ENCODE results near the gene IDI1. TPM values are rescaled to one million over a fixed set of nuclear protein-coding genes. Genes with fewer than 3 reads are reported as not detected.
"Not testable (repeated sequence)": the region's sequence is repeated elsewhere in the genome, so short reads cannot be mapped to it uniquely, and the experiment has no call there.

IDI1 gene
- polyA plus RNA-seq, 4 donors: 37.8 to 79.5 (median 58.1) TPM

DNA sequence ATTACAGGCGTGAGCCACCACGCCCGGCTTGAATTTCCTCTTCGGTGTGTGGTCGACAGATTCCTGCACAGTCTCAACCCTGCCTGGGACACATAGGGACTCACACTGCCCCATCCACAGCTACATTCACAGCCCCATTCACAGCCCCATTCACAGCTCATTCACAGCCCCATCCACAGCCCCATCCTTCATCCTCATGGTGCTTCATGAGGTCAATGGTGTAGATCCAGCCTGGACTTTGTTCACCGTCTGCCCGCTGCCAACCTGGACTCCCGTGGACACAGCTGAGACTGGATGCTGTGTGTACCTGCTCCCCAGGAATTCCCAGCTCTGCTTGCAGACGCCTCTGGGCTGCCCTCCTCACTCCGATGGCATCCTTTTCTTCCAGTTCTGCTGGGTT is 28.5 kb downstream of the IDI1 start:
- Histone ChIP-seq H3K36me3 (ENCODE audit: control insufficient read depth in 3 of 3, insufficient read depth in 2 of 3, low read depth in 1 of 3, low read length in 3 of 3) (peaks cover 9 to 24% (median 11%) of the 10 kb centered on the region in 3 donors), H3K27me3 (ENCODE audit: control insufficient read depth in 3 of 3, insufficient read depth in 3 of 3, low read length in 3 of 3) (no peaks in the 10 kb centered on the region), H3K4me3 (ENCODE audit: low read depth in 1 of 3, low read length in 3 of 3) (no peak overlapping the region), H3K4me1 (ENCODE audit: control insufficient read depth in 3 of 3, insufficient read depth in 2 of 3, low read depth in 1 of 3, low read length in 2 of 3) (no peaks in the 10 kb centered on the region), H3K27ac (ENCODE audit: low read depth in 1 of 3, low read length in 2 of 3) (no peak overlapping the region), H3K9me3 (ENCODE audit: control insufficient read depth in 2 of 2, insufficient read depth in 1 of 2, low read depth in 1 of 2, low read length in 1 of 2) (no peaks in the 10 kb centered on the region)
- WGBS, 3 donors: 85 to 92% (median 90%) methylated on average over 10 of the region's 10 CpGs
- DNase-seq (no peak), FAIRE-seq (no peak)

DNA sequence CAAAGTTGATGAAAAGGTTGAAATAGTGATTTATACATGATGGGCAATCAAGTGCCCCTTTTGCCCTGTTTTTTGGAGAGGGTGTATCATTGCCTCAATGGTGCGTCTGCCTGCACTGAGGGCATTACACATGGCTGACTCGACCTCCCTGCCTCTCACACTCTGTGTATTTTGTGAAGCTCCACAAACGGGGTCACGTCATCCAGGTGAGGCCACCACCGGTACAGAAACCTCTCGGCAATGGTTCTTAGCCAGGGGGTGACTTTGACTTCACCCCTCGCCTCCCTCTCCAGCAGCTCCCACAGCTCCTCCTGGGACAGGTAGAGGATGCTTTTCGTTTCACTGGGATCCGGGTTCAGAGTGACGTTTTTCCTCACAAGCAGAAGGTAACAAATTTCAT is 29.6 kb downstream of the IDI1 start:
- Histone ChIP-seq H3K27me3 (ENCODE audit: control insufficient read depth in 3 of 3, insufficient read depth in 3 of 3, low read length in 3 of 3) (no peaks in the 10 kb centered on the region), H3K4me3 (ENCODE audit: low read depth in 1 of 3, low read length in 3 of 3) (no peak overlapping the region), H3K27ac (ENCODE audit: low read depth in 1 of 3, low read length in 2 of 3) (no peak overlapping the region), H3K4me1 (ENCODE audit: control insufficient read depth in 3 of 3, insufficient read depth in 2 of 3, low read depth in 1 of 3, low read length in 2 of 3) (no peaks in the 10 kb centered on the region), H3K36me3 (ENCODE audit: control insufficient read depth in 3 of 3, insufficient read depth in 2 of 3, low read depth in 1 of 3, low read length in 3 of 3) (peaks cover 9 to 32% (median 14%) of the 10 kb centered on the region in 3 donors), H3K9me3 (ENCODE audit: control insufficient read depth in 2 of 2, insufficient read depth in 1 of 2, low read depth in 1 of 2, low read length in 1 of 2) (no peaks in the 10 kb centered on the region)
- no peak for DNase-seq
- WGBS, 3 donors: 90 to 95% (median 93%) methylated on average over 10 of the region's 10 CpGs
- no peak for FAIRE-seq

DNA sequence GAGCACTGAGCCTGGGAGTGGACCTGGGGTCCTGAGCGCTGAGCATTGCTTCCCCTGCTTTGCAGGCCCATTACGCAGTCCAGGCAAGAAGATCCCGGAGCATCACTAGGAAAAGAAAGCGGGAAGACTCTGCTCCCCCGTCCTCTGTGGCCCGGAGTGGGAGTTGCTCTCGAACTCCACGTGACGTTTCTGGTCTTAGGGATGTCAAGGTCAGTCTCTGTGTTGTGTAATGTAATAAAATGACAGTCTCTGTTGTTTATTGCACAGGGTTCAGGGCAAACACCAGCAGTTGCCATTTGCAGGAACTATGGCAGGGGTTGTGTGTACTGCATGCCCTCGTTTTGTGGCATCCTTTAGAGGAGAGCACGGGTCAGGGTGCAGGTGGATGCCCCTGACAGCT is 33.2 kb downstream of the IDI1 start:
- Histone ChIP-seq H3K27ac (ENCODE audit: low read depth in 1 of 3, low read length in 2 of 3) (no peak overlapping the region), H3K36me3 (ENCODE audit: control insufficient read depth in 3 of 3, insufficient read depth in 2 of 3, low read depth in 1 of 3, low read length in 3 of 3) (peaks cover 22 to 59% (median 24%) of the 10 kb centered on the region in 3 donors), H3K4me3 (ENCODE audit: low read depth in 1 of 3, low read length in 3 of 3) (no peak overlapping the region), H3K4me1 (ENCODE audit: control insufficient read depth in 3 of 3, insufficient read depth in 2 of 3, low read depth in 1 of 3, low read length in 2 of 3) (no peaks in the 10 kb centered on the region), H3K27me3 (ENCODE audit: control insufficient read depth in 3 of 3, insufficient read depth in 3 of 3, low read length in 3 of 3) (no peaks in the 10 kb centered on the region), H3K9me3 (ENCODE audit: control insufficient read depth in 2 of 2, insufficient read depth in 1 of 2, low read depth in 1 of 2, low read length in 1 of 2) (no peaks in the 10 kb centered on the region)
- 93 to 97% (median 94%) methylated on average over 11 of the region's 11 CpGs for WGBS, 3 donors
- no peak for DNase-seq
- FAIRE-seq: no peak

DNA sequence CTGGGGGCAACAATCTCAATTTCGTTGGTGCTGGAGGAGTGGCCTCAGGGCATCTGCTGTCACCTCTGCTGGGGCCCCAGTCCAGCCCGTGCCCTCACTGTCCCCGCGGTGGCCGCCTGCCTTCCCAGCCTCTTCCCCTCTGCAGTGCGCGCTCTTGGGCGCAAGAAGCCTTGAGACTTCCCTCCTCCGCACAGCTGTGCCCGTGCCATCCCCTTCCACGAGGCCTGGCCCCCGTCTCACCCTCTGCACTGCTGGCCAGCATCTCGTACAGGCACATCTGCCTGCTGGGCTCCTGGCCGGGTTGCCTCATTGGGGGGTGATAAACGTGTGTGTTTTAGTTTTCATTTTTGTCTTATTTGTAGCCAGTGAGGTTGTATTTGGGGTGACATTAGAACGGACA is 37.2 kb downstream of the IDI1 start:
- Histone ChIP-seq H3K4me1 (ENCODE audit: control insufficient read depth in 3 of 3, insufficient read depth in 2 of 3, low read depth in 1 of 3, low read length in 2 of 3) (no peaks in the 10 kb centered on the region), H3K27me3 (ENCODE audit: control insufficient read depth in 3 of 3, insufficient read depth in 3 of 3, low read length in 3 of 3) (no peaks in the 10 kb centered on the region), H3K27ac (ENCODE audit: low read depth in 1 of 3, low read length in 2 of 3) (no peak overlapping the region), H3K36me3 (ENCODE audit: control insufficient read depth in 3 of 3, insufficient read depth in 2 of 3, low read depth in 1 of 3, low read length in 3 of 3) (peaks cover 27 to 79% (median 32%) of the 10 kb centered on the region in 3 donors), H3K4me3 (ENCODE audit: low read depth in 1 of 3, low read length in 3 of 3) (no peak overlapping the region), H3K9me3 (ENCODE audit: control insufficient read depth in 2 of 2, insufficient read depth in 1 of 2, low read depth in 1 of 2, low read length in 1 of 2) (no peaks in the 10 kb centered on the region)
- WGBS, 3 donors: 95 to 97% (median 96%) methylated on average over 16 of the region's 16 CpGs
- no peak for DNase-seq
- FAIRE-seq: no peak

DNA sequence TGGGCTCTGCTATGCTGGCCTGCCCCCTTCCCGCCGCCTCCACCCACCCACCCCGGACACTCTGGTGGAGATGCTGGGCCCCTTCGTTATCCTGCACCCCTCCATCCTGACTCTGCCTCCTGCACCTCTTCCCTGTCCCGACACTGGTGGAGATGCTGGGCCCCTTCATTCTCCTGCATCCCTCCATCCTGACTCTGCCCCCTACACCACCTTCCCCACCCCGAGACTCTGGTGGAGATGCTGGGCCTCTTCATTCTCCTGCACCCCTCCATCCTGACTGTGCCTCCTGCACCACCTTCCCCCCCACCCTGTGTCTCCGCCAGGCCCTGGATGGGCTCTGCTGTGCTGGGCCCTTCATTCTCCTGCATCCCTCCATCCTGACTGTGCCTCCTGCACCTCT is 38.2 kb downstream of the IDI1 start:
- Histone ChIP-seq H3K27me3 (ENCODE audit: control insufficient read depth in 3 of 3, insufficient read depth in 3 of 3, low read length in 3 of 3) (no peaks in the 10 kb centered on the region), H3K9me3 (ENCODE audit: control insufficient read depth in 2 of 2, insufficient read depth in 1 of 2, low read depth in 1 of 2, low read length in 1 of 2) (no peaks in the 10 kb centered on the region), H3K36me3 (ENCODE audit: control insufficient read depth in 3 of 3, insufficient read depth in 2 of 3, low read depth in 1 of 3, low read length in 3 of 3) (peaks cover 26 to 83% (median 35%) of the 10 kb centered on the region in 3 donors), H3K4me3 (ENCODE audit: low read depth in 1 of 3, low read length in 3 of 3) (no peak overlapping the region), H3K27ac (ENCODE audit: low read depth in 1 of 3, low read length in 2 of 3) (no peak overlapping the region), H3K4me1 (ENCODE audit: control insufficient read depth in 3 of 3, insufficient read depth in 2 of 3, low read depth in 1 of 3, low read length in 2 of 3) (no peaks in the 10 kb centered on the region)
- no peak for FAIRE-seq
- DNase-seq: no peak
- 92 to 95% (median 93%) methylated on average over 7 of the region's 7 CpGs for WGBS, 3 donors

DNA sequence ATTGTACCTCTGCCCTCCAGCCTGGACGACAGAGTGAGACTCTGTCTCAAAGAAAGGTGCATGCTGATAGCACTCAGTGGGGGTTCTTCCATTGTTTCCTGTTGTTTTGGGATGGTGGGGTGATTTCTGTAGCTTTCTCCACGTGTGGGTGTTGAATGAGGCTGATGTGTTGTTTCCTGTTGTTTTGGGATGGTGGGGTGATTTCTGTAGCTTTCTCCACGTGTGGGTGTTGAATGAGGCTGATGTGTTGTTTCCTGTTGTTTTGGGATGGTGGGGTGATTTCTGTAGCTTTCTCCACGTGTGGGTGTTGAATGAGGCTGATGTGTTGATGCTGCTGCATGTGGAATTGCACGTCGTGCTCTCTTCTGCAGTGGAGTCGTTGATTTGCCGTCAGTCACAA is 39.0 kb downstream of the IDI1 start:
- WGBS, 3 donors: 66 to 76% (median 71%) methylated on average over 7 of the region's 8 CpGs
- not testable (repeated sequence) for H3K9me3 ChIP-seq (ENCODE audit: control insufficient read depth in 2 of 2, insufficient read depth in 1 of 2, low read depth in 1 of 2, low read length in 1 of 2); H3K27ac ChIP-seq (ENCODE audit: low read depth in 1 of 3, low read length in 2 of 3); H3K27me3 ChIP-seq (ENCODE audit: control insufficient read depth in 3 of 3, insufficient read depth in 3 of 3, low read length in 3 of 3); H3K4me1 ChIP-seq (ENCODE audit: control insufficient read depth in 3 of 3, insufficient read depth in 2 of 3, low read depth in 1 of 3, low read length in 2 of 3); FAIRE-seq; H3K4me3 ChIP-seq (ENCODE audit: low read depth in 1 of 3, low read length in 3 of 3); DNase-seq
- H3K36me3 ChIP-seq (ENCODE audit: control insufficient read depth in 3 of 3, insufficient read depth in 2 of 3, low read depth in 1 of 3, low read length in 3 of 3): peaks cover 26 to 83% (median 36%) of the 10 kb centered on the region in 3 donors

DNA sequence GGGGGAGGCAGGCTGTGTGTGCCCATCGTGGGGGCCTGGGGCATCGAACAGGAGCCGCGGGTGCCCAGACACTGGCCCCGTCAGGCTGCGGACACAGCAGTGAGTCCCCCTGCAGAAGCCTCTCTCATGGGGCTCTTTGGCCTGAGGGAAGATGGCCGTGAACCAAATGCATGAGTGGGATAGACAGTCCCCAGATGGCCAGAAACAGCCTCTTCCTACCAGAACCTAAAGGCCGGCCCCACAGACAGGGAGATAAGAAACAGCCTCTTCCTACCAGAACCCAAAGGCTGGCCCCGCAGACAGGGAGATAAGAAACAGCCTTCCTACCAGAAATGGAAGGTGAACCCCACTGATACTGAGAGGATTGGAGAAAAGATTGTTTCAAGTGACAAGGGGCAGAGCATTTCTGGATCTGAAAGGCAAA is 39.8 kb downstream of the IDI1 start:
- WGBS, 3 donors: 94 to 98% (median 97%) methylated on average over 9 of the region's 9 CpGs
- Histone ChIP-seq H3K9me3 (ENCODE audit: control insufficient read depth in 2 of 2, insufficient read depth in 1 of 2, low read depth in 1 of 2, low read length in 1 of 2) (no peaks in the 10 kb centered on the region), H3K27ac (ENCODE audit: low read depth in 1 of 3, low read length in 2 of 3) (no peak overlapping the region), H3K4me3 (ENCODE audit: low read depth in 1 of 3, low read length in 3 of 3) (no peak overlapping the region), H3K4me1 (ENCODE audit: control insufficient read depth in 3 of 3, insufficient read depth in 2 of 3, low read depth in 1 of 3, low read length in 2 of 3) (no peaks in the 10 kb centered on the region), H3K27me3 (ENCODE audit: control insufficient read depth in 3 of 3, insufficient read depth in 3 of 3, low read length in 3 of 3) (no peaks in the 10 kb centered on the region), H3K36me3 (ENCODE audit: control insufficient read depth in 3 of 3, insufficient read depth in 2 of 3, low read depth in 1 of 3, low read length in 3 of 3) (peaks cover 33 to 84% (median 34%) of the 10 kb centered on the region in 3 donors)
- DNase-seq (no peak), FAIRE-seq (no peak)

DNA sequence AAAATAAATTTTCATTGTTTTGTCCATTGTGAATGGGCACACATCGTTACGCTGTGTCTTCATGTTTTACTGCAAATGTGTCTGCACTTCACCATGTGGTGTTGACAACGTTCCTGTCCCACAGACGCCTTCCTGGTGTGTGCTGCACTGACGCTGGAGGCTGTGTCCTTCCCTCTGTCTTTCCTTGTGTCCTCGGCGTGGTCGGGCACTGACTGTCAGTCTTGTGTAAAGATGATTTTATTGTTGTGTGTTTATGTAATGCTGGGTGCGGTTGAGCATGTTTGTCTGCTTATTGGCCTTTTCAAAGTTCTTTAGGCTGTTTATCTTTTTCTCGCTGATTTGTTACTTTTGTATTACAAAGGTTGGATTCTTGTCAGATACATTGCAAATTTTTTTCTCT is 41.3 kb downstream of the IDI1 start:
- WGBS, 3 donors: 87 to 91% (median 88%) methylated on average over 10 of the region's 10 CpGs
- Histone ChIP-seq H3K27ac (ENCODE audit: low read depth in 1 of 3, low read length in 2 of 3) (no peak overlapping the region), H3K4me3 (ENCODE audit: low read depth in 1 of 3, low read length in 3 of 3) (no peak overlapping the region), H3K9me3 (ENCODE audit: control insufficient read depth in 2 of 2, insufficient read depth in 1 of 2, low read depth in 1 of 2, low read length in 1 of 2) (peaks cover 0 to 9% of the 10 kb centered on the region in 2 donors), H3K27me3 (ENCODE audit: control insufficient read depth in 3 of 3, insufficient read depth in 3 of 3, low read length in 3 of 3) (no peaks in the 10 kb centered on the region), H3K4me1 (ENCODE audit: control insufficient read depth in 3 of 3, insufficient read depth in 2 of 3, low read depth in 1 of 3, low read length in 2 of 3) (no peaks in the 10 kb centered on the region), H3K36me3 (ENCODE audit: control insufficient read depth in 3 of 3, insufficient read depth in 2 of 3, low read depth in 1 of 3, low read length in 3 of 3) (peaks cover 36 to 80% (median 37%) of the 10 kb centered on the region in 3 donors)
- FAIRE-seq (no peak), DNase-seq (no peak)

DNA sequence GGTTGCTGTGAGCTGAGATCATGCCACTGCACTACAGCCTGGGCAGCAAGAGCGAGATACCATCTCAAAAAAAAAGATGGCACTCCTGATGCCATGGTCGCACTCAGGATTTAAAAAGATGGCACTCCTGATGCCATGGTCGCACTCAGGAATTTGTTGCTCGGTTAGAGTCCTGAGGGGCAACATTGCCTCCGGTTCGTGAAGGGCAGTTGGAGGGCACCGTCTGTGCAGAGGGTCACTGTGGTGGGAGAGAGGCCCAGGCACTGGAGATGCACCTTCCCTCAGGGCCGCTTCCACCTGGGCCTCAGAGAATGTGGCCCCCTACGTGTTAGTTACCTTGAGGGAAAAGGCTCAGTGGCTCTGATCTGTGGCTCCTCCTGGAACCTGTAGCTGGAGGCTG is 42.3 kb downstream of the IDI1 start:
- WGBS, 3 donors: 95 to 98% (median 97%) methylated on average over 9 of the region's 9 CpGs
- peaks cover 31 to 75% (median 34%) of the 10 kb centered on the region in 3 donors for H3K36me3 ChIP-seq (ENCODE audit: control insufficient read depth in 3 of 3, insufficient read depth in 2 of 3, low read depth in 1 of 3, low read length in 3 of 3)
- FAIRE-seq: no peak

More for the DNA sequence above, 42.3 kb downstream of the IDI1 start:
- DNase-seq: no peak
- Histone ChIP-seq H3K4me3 (ENCODE audit: low read depth in 1 of 3, low read length in 3 of 3) (no peak overlapping the region), H3K27me3 (ENCODE audit: control insufficient read depth in 3 of 3, insufficient read depth in 3 of 3, low read length in 3 of 3) (no peaks in the 10 kb centered on the region), H3K9me3 (ENCODE audit: control insufficient read depth in 2 of 2, insufficient read depth in 1 of 2, low read depth in 1 of 2, low read length in 1 of 2) (peaks cover 0 to 13% of the 10 kb centered on the region in 2 donors), H3K4me1 (ENCODE audit: control insufficient read depth in 3 of 3, insufficient read depth in 2 of 3, low read depth in 1 of 3, low read length in 2 of 3) (no peaks in the 10 kb centered on the region), H3K27ac (ENCODE audit: low read depth in 1 of 3, low read length in 2 of 3) (no peak overlapping the region)
